ENCODE measurements around the gene P2RY8.

GRCh38 chrX:1462110-1462509 is 74.9 kb downstream of the P2RY8 start:
- TF ChIP-seq ATF1 (CRISPR knock-in tag; IDR thresholded peaks at IDR 0.05) (no peak), CTCF (IDR thresholded peaks at IDR 0.05) (no peak), ZSCAN18 (CRISPR knock-in tag; IDR thresholded peaks at IDR 0.05) (no peak), FOXP4 (CRISPR knock-in tag; IDR thresholded peaks at IDR 0.05) (no peak)
